Testis (tissue), 3 donors: ENCODE data around the gene MTURN. TPM values are rescaled to one million over a fixed set of nuclear protein-coding genes. Genes with fewer than 3 reads are reported as not detected.
A peak's percentile ranks its signal among the peaks of the same experiment; 100 is the strongest.

ENCODE experiments used
- DNase-seq: peaks from one replicate; pipeline ENCODE4 v3.0.0-alpha.2; 2019
- H3K27ac ChIP-seq, 2 donors: fragments of 200-600 bp; sonication (generic); one replicate each; pipeline ENCODE4 v1.5.1; 2019
- H3K27me3 ChIP-seq: fragments of 200-600 bp; sonication (generic); one replicate; pipeline ENCODE4 v1.5.1; 2019
- H3K36me3 ChIP-seq: fragments of 200-600 bp; sonication (generic); one replicate; pipeline ENCODE4 v1.5.1; 2017; ENCODE audit warnings: low read depth; ENCODE audit errors: missing control alignments
- H3K4me1 ChIP-seq: fragments of 200-600 bp; sonication (generic); one replicate; pipeline ENCODE4 v1.5.1; 2019
- H3K4me3 ChIP-seq, 2 donors: fragments of 200-600 bp; sonication (generic); one replicate each; pipeline ENCODE4 v1.5.1; 2017 to 2019
- H3K9me3 ChIP-seq: fragments of 200-600 bp; sonication (generic); one replicate; pipeline ENCODE4 v1.5.1; 2017
- CTCF ChIP-seq, 3 experiments: fragments of 450-650 bp in 2 of 3; fragments of 200-600 bp in 1 of 3; sonication (generic) in 1 of 3; IDR thresholded peaks; one replicate each; pipeline ENCODE4 v1.5.1; 2016 to 2019; ENCODE audit warnings: antibody characterized with exemption in 3 of 3, mild to moderate bottlenecking in 2 of 3, moderate library complexity in 1 of 3
- POLR2A ChIP-seq: fragments of 450-650 bp; IDR thresholded peaks from one replicate; pipeline ENCODE4 v1.6.1; 2017; ENCODE audit warnings: antibody characterized with exemption, mild to moderate bottlenecking, moderate library complexity
- WGBS, 2 donors: methylation state at CpG; one replicate each; pipeline ENCODE4 v1.1.5; 2018; 5-methylcytosine and 5-hydroxymethylcytosine counted together
- intact Hi-C: fragments of 100-400 bp; cut with DNase I; formaldehyde crosslinking; loops from one replicate; pipeline ENCODE4 v1.15.1; 2023; ENCODE audit warnings: low total_unique reads
- polyA plus RNA-seq: library from polyadenylated mRNA; stranded (reverse); fragments of 350-450 nt; fragmentation: Illumina TruSeq; extraction: RNeasy Lipid Tissue Mini Kit (QIAGEN cat#74804); gene quantifications from one replicate; pipeline ENCODE4 v1.2.3, GENCODE V29; 2014; ENCODE audit warnings: low read depth, low replicate concordance; ENCODE audit not compliant: insufficient read depth
- total RNA-seq, 2 donors: library from RNA; depleted of rRNA; stranded (reverse); fragments of >200 nt; gene quantifications; one replicate each; pipeline ENCODE4 v1.2.3, GENCODE V29; 2016

The MTURN gene
- total and polyA plus RNA-seq, 3 donors from 2014 or later = 17.3 to 25.6 (median 19.3) TPM

GRCh38 chr7:30173058-30173897, 38.5 kb downstream of the MTURN start:
- H3K9me3 ChIP-seq = no peaks in the 10 kb centered on the region
- H3K27me3 ChIP-seq = no peaks in the 10 kb centered on the region
- TF ChIP-seq POLR2A (no peak), CTCF (IDR thresholded peaks at IDR 0.05) (no peak)
- intact Hi-C loops = no loop called here
- H3K4me1 ChIP-seq = peaks cover 14% of the 10 kb centered on the region
- no peaks in the 10 kb centered on the region for H3K36me3 ChIP-seq
- peak; percentile 62 for DNase-seq
- no peak overlapping the region for H3K27ac ChIP-seq
- WGBS, 2 donors = 32 to 40% methylated on average over 9 to 13 of the region's 13 CpGs
- no peak overlapping the region for H3K4me3 ChIP-seq

- intact Hi-C loops = no loop called here
- 64 to 78% methylated on average over 3 of the region's 3 CpGs for WGBS, 2 donors
- Histone ChIP-seq H3K27me3 (no peaks in the 10 kb centered on the region), H3K27ac (no peak overlapping the region), H3K4me3 (no peak overlapping the region), H3K36me3 (no peaks in the 10 kb centered on the region), H3K4me1 (peaks cover 14% of the 10 kb centered on the region), H3K9me3 (no peaks in the 10 kb centered on the region)
- no peak for DNase-seq
- TF ChIP-seq CTCF (IDR thresholded peaks at IDR 0.05) (no peak), POLR2A (no peak)
These were observed 40.4 kb downstream of the MTURN start for GRCh38 chr7:30175180-30175579.

- 90 to 95% methylated on average over 7 of the region's 7 CpGs for WGBS, 2 donors
- no peaks in the 10 kb centered on the region for H3K36me3 ChIP-seq
- H3K27me3 ChIP-seq = no peaks in the 10 kb centered on the region
- H3K27ac ChIP-seq = no peak overlapping the region
- no peak for TF ChIP-seq CTCF (IDR thresholded peaks at IDR 0.05)
- no peak for TF ChIP-seq POLR2A
- no peaks in the 10 kb centered on the region for H3K9me3 ChIP-seq
- no peak for DNase-seq
- H3K4me1 ChIP-seq = peaks cover 14% of the 10 kb centered on the region
- intact Hi-C loops = no loop called here
- H3K4me3 ChIP-seq = no peak overlapping the region
These were observed 40.9 kb downstream of the MTURN start for GRCh38 chr7:30175636-30176147.

- TF ChIP-seq POLR2A = no peak
- TF ChIP-seq CTCF (IDR thresholded peaks at IDR 0.05) = no peak
- Histone ChIP-seq H3K9me3 (no peaks in the 10 kb centered on the region), H3K36me3 (no peaks in the 10 kb centered on the region), H3K4me1 (peaks cover 14% of the 10 kb centered on the region), H3K27me3 (no peaks in the 10 kb centered on the region), H3K4me3 (no peak overlapping the region), H3K27ac (no peak overlapping the region)
- 75 to 82% methylated on average over 5 to 6 of the region's 6 CpGs for WGBS, 2 donors
- intact Hi-C loops = no loop called here
- no peak for DNase-seq
These were observed 41.8 kb downstream of the MTURN start for GRCh38 chr7:30176463-30177109.
